Colonic mucosa (tissue), 4 donors: Measurements from ENCODE around the gene PHF19. TPM values are rescaled to one million over a fixed set of nuclear protein-coding genes. Genes with fewer than 3 reads are reported as not detected.

ENCODE experiments used
- DNase-seq: peaks from one replicate; pipeline ENCODE4 v3.0.0-alpha.2; 2020
- H3K27ac ChIP-seq: fragments of 200-600 bp; one replicate; pipeline ENCODE4 v1.8.0; 2021
- H3K27me3 ChIP-seq: fragments of 200-600 bp; one replicate; pipeline ENCODE4 v1.8.0; 2021
- H3K36me3 ChIP-seq: fragments of 200-600 bp; one replicate; pipeline ENCODE4 v1.8.0; 2021
- H3K4me1 ChIP-seq: fragments of 200-600 bp; one replicate; pipeline ENCODE4 v1.8.0; 2021; ENCODE audit warnings: mild to moderate bottlenecking
- H3K4me3 ChIP-seq: fragments of 200-600 bp; one replicate; pipeline ENCODE4 v1.8.0; 2021
- H3K9ac ChIP-seq, 2 donors: one replicate each; pipeline ENCODE4 v1.7.0; 2013; ENCODE audit warnings: control low read depth in 2 of 2, low read depth in 2 of 2, low read length in 2 of 2
- H3K9me3 ChIP-seq: fragments of 200-600 bp; one replicate; pipeline ENCODE4 v1.8.0; 2021
- CTCF ChIP-seq: fragments of 200-600 bp; IDR thresholded peaks from one replicate; pipeline ENCODE4 v1.8.0; 2022; ENCODE audit warnings: antibody characterized with exemption, mild to moderate bottlenecking
- intact Hi-C: fragments of 100-400 bp; cut with DNase I; formaldehyde crosslinking; loops from one replicate; pipeline ENCODE4 v1.14.1; 2022
- total RNA-seq, 2 donors: library from RNA; stranded (reverse); fragmentation: NEBNext Ultra II Directional in 1 of 2; extraction: Animal tissue kit (Norgen Biotek cat#: 25700) in 1 of 2; gene quantifications; one replicate each; pipeline ENCODE4 v1.2.1, GENCODE V29; 2021
- donor health status: healthy.
- donor health status: DM: no; HTN: no; CAD: no.
- donor health status: DM: no; HTN: no; CAD: no.

The PHF19 gene
- total RNA-seq, 2 donors from 2014 or later = 23.8 to 50.3 TPM

DNA sequence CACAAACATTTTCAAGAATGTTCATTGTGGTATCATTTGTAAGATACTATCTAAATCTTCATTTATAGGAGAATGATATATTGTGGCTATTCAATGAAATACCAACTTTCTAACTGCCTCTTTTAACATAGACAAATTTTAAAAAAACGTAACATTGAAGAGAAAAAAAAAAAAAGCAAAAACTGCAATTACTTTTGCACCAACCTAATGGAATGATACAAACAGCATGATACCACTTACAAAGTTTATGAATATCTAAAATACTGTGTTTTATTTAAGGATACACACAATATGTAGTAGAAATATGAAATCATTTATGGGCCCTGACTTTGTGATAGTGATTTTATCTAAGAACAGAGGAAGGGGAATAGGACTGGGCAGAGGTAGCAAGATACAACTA is 58.4 kb downstream of the PHF19 start:
- DNase-seq = no peak
- no peaks in the 10 kb centered on the region for H3K9me3 ChIP-seq
- H3K4me1 ChIP-seq = no peaks in the 10 kb centered on the region
- no peak overlapping the region for H3K4me3 ChIP-seq
- H3K27me3 ChIP-seq = no peaks in the 10 kb centered on the region
- no peak overlapping the region for H3K27ac ChIP-seq
- H3K36me3 ChIP-seq = no peaks in the 10 kb centered on the region
- no peak for TF ChIP-seq CTCF
- no peak overlapping the region for H3K9ac ChIP-seq
- intact Hi-C loops = no loop called here

GRCh38 chr9:120815075-120815474 is 61.9 kb downstream of the PHF19 start:
- H3K9me3 ChIP-seq = no peaks in the 10 kb centered on the region
- no peaks in the 10 kb centered on the region for H3K4me1 ChIP-seq
- H3K27ac ChIP-seq = no peak overlapping the region
- no peak for DNase-seq
- intact Hi-C loops = no loop called here
- H3K27me3 ChIP-seq = no peaks in the 10 kb centered on the region
- H3K9ac ChIP-seq = no peak overlapping the region
- TF ChIP-seq CTCF = no peak
- H3K36me3 ChIP-seq = no peaks in the 10 kb centered on the region
- no peak overlapping the region for H3K4me3 ChIP-seq

DNA sequence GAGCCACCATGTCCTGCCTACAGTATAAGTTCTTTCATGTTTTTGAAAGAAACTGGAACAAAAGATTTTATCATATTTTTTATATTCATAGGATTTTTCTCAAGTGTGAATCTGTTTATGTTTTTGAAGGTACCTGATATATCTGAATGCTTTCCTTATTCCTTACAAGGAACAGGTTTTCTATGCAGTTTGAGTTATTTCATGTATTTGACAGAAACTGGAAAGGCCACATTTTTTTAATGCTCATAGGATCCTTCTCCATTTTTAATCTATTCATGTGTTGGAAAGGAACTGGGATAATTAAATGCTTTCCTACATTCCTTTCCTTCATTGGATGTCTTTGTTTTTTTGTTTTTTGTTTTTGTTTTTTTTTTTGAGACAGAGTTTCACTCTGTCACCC is 68.1 kb downstream of the PHF19 start:
- H3K4me3 ChIP-seq = no peak overlapping the region
- H3K27ac ChIP-seq = no peak overlapping the region
- H3K4me1 ChIP-seq = no peaks in the 10 kb centered on the region
- H3K9me3 ChIP-seq = peaks cover 4% of the 10 kb centered on the region
- H3K36me3 ChIP-seq = no peaks in the 10 kb centered on the region
- TF ChIP-seq CTCF = no peak
- intact Hi-C loops = no loop called here
- no peak for DNase-seq
- no peak overlapping the region for H3K9ac ChIP-seq
- H3K27me3 ChIP-seq = no peaks in the 10 kb centered on the region

- Histone ChIP-seq H3K9me3 (peaks cover 4% of the 10 kb centered on the region), H3K4me3 (no peak overlapping the region), H3K27me3 (no peaks in the 10 kb centered on the region), H3K9ac (no peak overlapping the region), H3K4me1 (no peaks in the 10 kb centered on the region), H3K36me3 (no peaks in the 10 kb centered on the region), H3K27ac (no peak overlapping the region)
- no peak for DNase-seq
- intact Hi-C loops = no loop called here
- TF ChIP-seq CTCF = no peak
Measured at GRCh38 chr9:120807607-120808379, 69.2 kb downstream of the PHF19 start.

Other genes with a start within 250 kb of the PHF19 start
- gene MEGF9, start 162.7 kb downstream of the PHF19 start, total RNA-seq = 1 to 10 TPM; 7.2 to 9.0 TPM
- gene FBXW2, start 83.8 kb downstream of the PHF19 start, total RNA-seq = 10 to 100 TPM; 52.1 to 53.5 TPM
- gene PSMD5, start 34.3 kb downstream of the PHF19 start, total RNA-seq = 10 to 100 TPM; 33.2 to 60.2 TPM
- gene TRAF1, start 49.6 kb upstream of the PHF19 start, total RNA-seq = 1 to 10 TPM; 1.5 to 3.1 TPM
- gene C5, start 173.1 kb upstream of the PHF19 start, total RNA-seq = 1 to 10 TPM; 1.5 to 1.6 TPM
- gene CNTRL, start 197.8 kb upstream of the PHF19 start, total RNA-seq = 10 to 100 TPM in 1 of 2 donors, 1 to 10 TPM in 1; 6.1 to 11.3 TPM